UCSD-AML1 (cell line): ENCODE measurements around the gene CBL.
A peak's percentile ranks its signal among the peaks of the same experiment; 100 is the strongest.
"Not testable (repeated sequence)": the region's sequence is repeated elsewhere in the genome, so short reads cannot be mapped to it uniquely, and the experiment has no call there.

ENCODE experiments used
- DNase-seq: peaks from one replicate; lab custom pipeline; 2025; ENCODE audit not compliant: unreplicated experiment; lab: John Stamatoyannopoulos, UW

Gene CBL

GRCh38 chr11:119184399-119184798 is 21.7 kb upstream of the CBL start:
- DNase-seq = not testable (repeated sequence)

GRCh38 chr11:119185981-119186634 is 20.0 kb upstream of the CBL start:
- no peak for DNase-seq

- DNase-seq = no peak
Measured at GRCh38 chr11:119187123-119187892, 18.8 kb upstream of the CBL start.

- no peak for DNase-seq
Measured at GRCh38 chr11:119188067-119188466, 18.1 kb upstream of the CBL start.

- DNase-seq = no peak
Measured at GRCh38 chr11:119188887-119189286, 17.3 kb upstream of the CBL start.

- no peak for DNase-seq
Measured at GRCh38 chr11:119189393-119189792, 16.7 kb upstream of the CBL start.

GRCh38 chr11:119190531-119190930 is 15.6 kb upstream of the CBL start:
- no peak for DNase-seq

- not testable (repeated sequence) for DNase-seq
Measured at GRCh38 chr11:119191265-119191664, 14.9 kb upstream of the CBL start.

GRCh38 chr11:119192111-119192510 is 14.0 kb upstream of the CBL start:
- no peak for DNase-seq

GRCh38 chr11:119193001-119193400 is 13.1 kb upstream of the CBL start:
- DNase-seq = no peak

GRCh38 chr11:119193626-119194025 is 12.5 kb upstream of the CBL start:
- DNase-seq = no peak

- DNase-seq = no peak
Measured at GRCh38 chr11:119194811-119195440, 11.2 kb upstream of the CBL start.

GRCh38 chr11:119195680-119196079 is 10.5 kb upstream of the CBL start:
- peak; percentile 62 for DNase-seq

- no peak for DNase-seq
Measured at GRCh38 chr11:119196833-119197483, 9.2 kb upstream of the CBL start.

- no peak for DNase-seq
Measured at GRCh38 chr11:119198925-119199324, 7.2 kb upstream of the CBL start.

GRCh38 chr11:119201236-119201635 is 4.9 kb upstream of the CBL start:
- not testable (repeated sequence) for DNase-seq

- DNase-seq = no peak
Measured at GRCh38 chr11:119202554-119202953, 3.6 kb upstream of the CBL start.

GRCh38 chr11:119204066-119204465 is 2.1 kb upstream of the CBL start:
- DNase-seq = no peak

- peak; percentile 29 for DNase-seq
Measured at GRCh38 chr11:119205080-119205479, 1.1 kb upstream of the CBL start.

- peak; percentile 68 for DNase-seq
Measured at GRCh38 chr11:119206511-119207414, 624 bp downstream of the CBL start.
